Esophagus squamous epithelium (tissue), 4 donors: ENCODE data around the gene ZNF138.

Source experiments
- CTCF ChIP-seq, 6 experiments: fragments of 450-650 bp in 4 of 6; fragments of 200-600 bp in 2 of 6; sonication (generic) in 2 of 6; IDR thresholded peaks; one replicate each; pipeline ENCODE4 v1.5.1; 2016 to 2019; ENCODE audit warnings: antibody characterized with exemption in 6 of 6, mild to moderate bottlenecking in 4 of 6, moderate library complexity in 4 of 6
- POLR2A ChIP-seq, 4 donors: fragments of 450-650 bp; IDR thresholded peaks; one replicate each; pipeline ENCODE4 v1.6.1; 2017; ENCODE audit warnings: antibody characterized with exemption in 4 of 4, mild to moderate bottlenecking in 4 of 4, moderate library complexity in 3 of 4

GRCh38 chr7:64744680-64745079, 49.5 kb upstream of the ZNF138 start:
- no peak for TF ChIP-seq POLR2A (IDR thresholded peaks at IDR 0.05)
- TF ChIP-seq CTCF (IDR thresholded peaks at IDR 0.05), result no peak
